ENCODE results near the gene ESR1. TPM values are rescaled to one million over a fixed set of nuclear protein-coding genes. Genes with fewer than 3 reads are reported as not detected.

Gene ESR1
- total and polyA plus RNA-seq, 9 of the 15 experiments (the other 6 are each of a cell fraction or from before 2014, with no cell fraction given): 0.03 to 0.27 (median 0.08) TPM; not detected in 1

DNA sequence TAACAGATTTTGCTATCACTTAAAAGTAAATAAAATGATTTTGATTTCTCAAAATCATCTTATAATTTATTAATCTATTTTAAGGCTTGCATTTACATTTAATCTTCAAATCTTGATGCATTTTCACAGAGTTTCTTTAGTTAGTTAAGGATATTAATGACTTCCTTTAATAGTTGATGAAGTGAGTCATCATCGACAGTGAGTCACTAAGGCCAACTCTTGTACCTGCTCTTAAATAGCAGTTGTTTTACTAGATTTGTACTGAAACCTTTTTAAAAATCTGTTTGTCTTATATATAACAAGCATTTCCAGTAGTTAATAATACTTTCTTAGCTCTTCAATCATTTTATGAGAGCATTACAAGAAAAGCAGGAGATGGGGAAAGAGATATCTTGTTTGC, 191.7 kb downstream of the ESR1 start:
- intact Hi-C loops (cut with micrococcal nuclease) (no loop called here), in situ Hi-C loops (cut with MboI) (no loop called here)
- ATAC-seq (no peak), DNase-seq (ENCODE audit: extremely low read depth in 1 of 4, low spot score in 3 of 4) (no peak), FAIRE-seq (no peak)
- POLR2A ChIA-PET: interaction anchor here (1.2 kb wide), 1 partner anchor 10 kb away, joined by 3 read pairs; no protein-coding TSS in a partner anchor
- Histone ChIP-seq H3K79me2 (ENCODE audit: control insufficient read depth, insufficient read depth, low read length) (no peaks in the 10 kb centered on the region), H3K36me3 (ENCODE audit: control insufficient read depth, insufficient read depth, low read length) (no peaks in the 10 kb centered on the region), H3K4me3 (no peak overlapping the region), H3K9me1 (ENCODE audit: control insufficient read depth, insufficient read depth, low read length) (no peaks in the 10 kb centered on the region), H3K4me1 (replicated peaks in 1 of 2; ENCODE audit: control insufficient read depth in 2 of 2, insufficient read depth in 2 of 2, low read length in 2 of 2) (no peaks in the 10 kb centered on the region), H3K9ac (ENCODE audit: insufficient read depth in 1 of 2, low read depth in 2 of 2, low read length in 2 of 2) (no peak overlapping the region), H3K4me2 (ENCODE audit: insufficient read depth, low read length) (no peak overlapping the region), H4K20me1 (replicated peaks; ENCODE audit: control insufficient read depth, insufficient read depth, low read length) (no peaks in the 10 kb centered on the region), H2AFZ (ENCODE audit: low read depth, low read length) (no peak overlapping the region), H3K27ac (ENCODE audit: extremely low read depth, low read depth, low read length) (no peak overlapping the region), H3K27me3 (ENCODE audit: control insufficient read depth in 2 of 2, insufficient read depth in 2 of 2, low read length in 2 of 2) (no peaks in the 10 kb centered on the region), H3K9me3 (replicated peaks; ENCODE audit: control insufficient read depth, insufficient read depth, low read depth, low read length) (no peaks in the 10 kb centered on the region)
- 4% methylated on average over 1 of the region's 1 CpG for WGBS (ENCODE audit: insufficient coverage, low coverage, missing lambda C conversion rate)
- BruUV-seq (replicated peaks): no TSS peak
- CTCF ChIA-PET (ENCODE audit: low intra/inter-chr PET ratio): no interaction called here
- no peak for TF ChIP-seq ZNF699 (CRISPR knock-in tag; IDR thresholded peaks at IDR 0.05; ENCODE audit: insufficient replicate concordance)
- TF ChIP-seq HDAC1 (IDR thresholded peaks at IDR 0.05): no peak
- TF ChIP-seq GTF2A2 (tag; IDR thresholded peaks at IDR 0.05): no peak
- TF ChIP-seq, protein P1, sequence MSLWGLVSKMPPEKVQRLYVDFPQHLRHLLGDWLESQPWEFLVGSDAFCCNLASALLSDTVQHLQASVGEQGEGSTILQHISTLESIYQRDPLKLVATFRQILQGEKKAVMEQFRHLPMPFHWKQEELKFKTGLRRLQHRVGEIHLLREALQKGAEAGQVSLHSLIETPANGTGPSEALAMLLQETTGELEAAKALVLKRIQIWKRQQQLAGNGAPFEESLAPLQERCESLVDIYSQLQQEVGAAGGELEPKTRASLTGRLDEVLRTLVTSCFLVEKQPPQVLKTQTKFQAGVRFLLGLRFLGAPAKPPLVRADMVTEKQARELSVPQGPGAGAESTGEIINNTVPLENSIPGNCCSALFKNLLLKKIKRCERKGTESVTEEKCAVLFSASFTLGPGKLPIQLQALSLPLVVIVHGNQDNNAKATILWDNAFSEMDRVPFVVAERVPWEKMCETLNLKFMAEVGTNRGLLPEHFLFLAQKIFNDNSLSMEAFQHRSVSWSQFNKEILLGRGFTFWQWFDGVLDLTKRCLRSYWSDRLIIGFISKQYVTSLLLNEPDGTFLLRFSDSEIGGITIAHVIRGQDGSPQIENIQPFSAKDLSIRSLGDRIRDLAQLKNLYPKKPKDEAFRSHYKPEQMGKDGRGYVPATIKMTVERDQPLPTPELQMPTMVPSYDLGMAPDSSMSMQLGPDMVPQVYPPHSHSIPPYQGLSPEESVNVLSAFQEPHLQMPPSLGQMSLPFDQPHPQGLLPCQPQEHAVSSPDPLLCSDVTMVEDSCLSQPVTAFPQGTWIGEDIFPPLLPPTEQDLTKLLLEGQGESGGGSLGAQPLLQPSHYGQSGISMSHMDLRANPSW (CRISPR knock-in tag; IDR thresholded peaks at IDR 0.05): no peak
- no peak for TF ChIP-seq OTX1 (CRISPR knock-in tag; IDR thresholded peaks at IDR 0.05)
- TF ChIP-seq, protein P2, sequence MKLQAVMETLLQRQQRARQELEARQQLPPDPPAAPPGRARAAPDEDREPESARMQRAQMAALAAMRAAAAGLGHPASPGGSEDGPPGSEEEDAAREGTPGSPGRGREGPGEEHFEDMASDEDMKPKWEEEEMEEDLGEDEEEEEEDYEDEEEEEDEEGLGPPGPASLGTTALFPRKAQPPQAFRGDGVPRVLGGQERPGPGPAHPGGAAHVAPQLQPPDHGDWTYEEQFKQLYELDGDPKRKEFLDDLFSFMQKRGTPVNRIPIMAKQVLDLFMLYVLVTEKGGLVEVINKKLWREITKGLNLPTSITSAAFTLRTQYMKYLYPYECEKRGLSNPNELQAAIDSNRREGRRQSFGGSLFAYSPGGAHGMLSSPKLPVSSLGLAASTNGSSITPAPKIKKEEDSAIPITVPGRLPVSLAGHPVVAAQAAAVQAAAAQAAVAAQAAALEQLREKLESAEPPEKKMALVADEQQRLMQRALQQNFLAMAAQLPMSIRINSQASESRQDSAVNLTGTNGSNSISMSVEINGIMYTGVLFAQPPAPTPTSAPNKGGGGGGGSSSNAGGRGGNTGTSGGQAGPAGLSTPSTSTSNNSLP (IDR thresholded peaks at IDR 0.05; ENCODE audit: borderline replicate concordance, low read depth, low read length): no peak
- TF ChIP-seq, protein P3, sequence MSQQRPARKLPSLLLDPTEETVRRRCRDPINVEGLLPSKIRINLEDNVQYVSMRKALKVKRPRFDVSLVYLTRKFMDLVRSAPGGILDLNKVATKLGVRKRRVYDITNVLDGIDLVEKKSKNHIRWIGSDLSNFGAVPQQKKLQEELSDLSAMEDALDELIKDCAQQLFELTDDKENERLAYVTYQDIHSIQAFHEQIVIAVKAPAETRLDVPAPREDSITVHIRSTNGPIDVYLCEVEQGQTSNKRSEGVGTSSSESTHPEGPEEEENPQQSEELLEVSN (IDR thresholded peaks at IDR 0.05; ENCODE audit: borderline replicate concordance in 1 of 2, extremely low read depth in 1 of 2, insufficient read depth in 1 of 2, insufficient read length in 1 of 2, low read depth in 1 of 2, low read length in 1 of 2, poor library complexity in 1 of 2, severe bottlenecking in 1 of 2): no peak
